Nephron (organoid): ENCODE data around the gene ERBIN.

Source experiments
- H3K27ac Mint-ChIP-seq, 3 experiments: 2 replicates each; pipeline ENCODE4 v1.8.0; 2020; ENCODE audit warnings: mixed read lengths in 3 of 3, mild to moderate bottlenecking in 2 of 3, moderate library complexity in 1 of 3
- H3K27me3 Mint-ChIP-seq: 2 replicates; pipeline ENCODE4 v1.8.0; 2021; ENCODE audit warnings: low read depth, mild to moderate bottlenecking, moderate library complexity, mixed read lengths
- H3K36me3 Mint-ChIP-seq: 2 replicates; pipeline ENCODE4 v1.8.0; 2020; ENCODE audit warnings: low read depth, mixed read lengths
- H3K4me1 Mint-ChIP-seq: 2 replicates; pipeline ENCODE4 v1.8.0; 2020; ENCODE audit warnings: mixed read lengths
- H3K4me3 Mint-ChIP-seq, 3 experiments: 2 replicates each; pipeline ENCODE4 v1.8.0; 2020; ENCODE audit warnings: mild to moderate bottlenecking in 3 of 3, mixed read lengths in 3 of 3, moderate library complexity in 2 of 3
- H3K9me3 Mint-ChIP-seq: 2 replicates; pipeline ENCODE4 v1.8.0; 2020; ENCODE audit warnings: mixed read lengths
- TF ChIP-seq, protein P1 (sequence below), 3 experiments: fragments of 200-600 bp; sonication (generic); IDR thresholded peaks; one replicate each; pipeline ENCODE4 v1.5.0; 2021; ENCODE audit warnings: antibody characterized with exemption in 3 of 3; ENCODE audit not compliant: unreplicated experiment in 3 of 3

ERBIN gene

GRCh38 chr5:65923339-65923738 lies 3.0 kb upstream of the ERBIN start:
- no peaks in the 10 kb centered on the region for H3K36me3 Mint-ChIP-seq
- no peaks in the 10 kb centered on the region for H3K9me3 Mint-ChIP-seq
- peak overlapping the region; percentile 99 to 100 (median 99) for H3K27ac Mint-ChIP-seq
- H3K4me3 Mint-ChIP-seq: peak overlapping the region; percentile 85 to 96 (median 89)
- no peaks in the 10 kb centered on the region for H3K27me3 Mint-ChIP-seq
- peaks cover 23% of the 10 kb centered on the region for H3K4me1 Mint-ChIP-seq
- TF ChIP-seq, protein P1, sequence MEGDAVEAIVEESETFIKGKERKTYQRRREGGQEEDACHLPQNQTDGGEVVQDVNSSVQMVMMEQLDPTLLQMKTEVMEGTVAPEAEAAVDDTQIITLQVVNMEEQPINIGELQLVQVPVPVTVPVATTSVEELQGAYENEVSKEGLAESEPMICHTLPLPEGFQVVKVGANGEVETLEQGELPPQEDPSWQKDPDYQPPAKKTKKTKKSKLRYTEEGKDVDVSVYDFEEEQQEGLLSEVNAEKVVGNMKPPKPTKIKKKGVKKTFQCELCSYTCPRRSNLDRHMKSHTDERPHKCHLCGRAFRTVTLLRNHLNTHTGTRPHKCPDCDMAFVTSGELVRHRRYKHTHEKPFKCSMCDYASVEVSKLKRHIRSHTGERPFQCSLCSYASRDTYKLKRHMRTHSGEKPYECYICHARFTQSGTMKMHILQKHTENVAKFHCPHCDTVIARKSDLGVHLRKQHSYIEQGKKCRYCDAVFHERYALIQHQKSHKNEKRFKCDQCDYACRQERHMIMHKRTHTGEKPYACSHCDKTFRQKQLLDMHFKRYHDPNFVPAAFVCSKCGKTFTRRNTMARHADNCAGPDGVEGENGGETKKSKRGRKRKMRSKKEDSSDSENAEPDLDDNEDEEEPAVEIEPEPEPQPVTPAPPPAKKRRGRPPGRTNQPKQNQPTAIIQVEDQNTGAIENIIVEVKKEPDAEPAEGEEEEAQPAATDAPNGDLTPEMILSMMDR (IDR thresholded peaks at IDR 0.05; ENCODE audit: unreplicated experiment in 3 of 3): no peak

- TF ChIP-seq, protein P1 (IDR thresholded peaks at IDR 0.05; ENCODE audit: unreplicated experiment in 3 of 3): no peak
- Mint-ChIP-seq H3K4me1 (peaks cover 27% of the 10 kb centered on the region), H3K9me3 (no peaks in the 10 kb centered on the region), H3K27me3 (no peaks in the 10 kb centered on the region), H3K27ac (peak overlapping the region; percentile 99 to 100 (median 99)), H3K4me3 (peak overlapping the region; percentile 85 to 96 (median 89)), H3K36me3 (no peaks in the 10 kb centered on the region)
Measured at GRCh38 chr5:65924366-65925043, 1.9 kb upstream of the ERBIN start.

DNA sequence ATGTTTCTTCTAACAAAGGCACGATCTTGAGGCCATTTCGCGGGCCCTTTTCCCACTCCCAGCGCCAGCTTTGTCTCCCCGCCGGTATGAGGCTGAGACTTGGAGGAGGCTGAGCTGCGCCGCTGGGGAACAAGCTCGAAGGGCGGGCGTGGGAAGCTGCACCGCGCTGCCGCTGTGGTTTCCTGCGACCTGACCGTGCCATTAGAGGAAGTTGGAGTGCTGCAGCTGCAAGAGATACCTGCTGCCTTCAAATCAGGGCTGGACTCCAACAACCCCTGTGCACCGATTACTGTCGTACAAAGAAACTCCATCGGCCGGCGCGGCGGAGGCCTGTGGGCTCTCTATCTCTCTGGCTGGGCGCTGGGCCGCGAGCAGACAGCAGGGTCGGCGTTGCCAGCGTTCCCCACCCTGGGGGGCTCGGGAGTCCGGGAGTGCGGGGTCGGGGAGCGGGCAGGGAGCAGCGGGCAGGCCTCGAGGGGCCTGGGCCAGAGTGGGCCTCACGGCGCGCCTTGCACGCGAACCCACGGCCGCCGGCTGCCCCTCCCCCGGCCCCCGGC lies 1.3 kb upstream of the ERBIN start:
- Mint-ChIP-seq H3K27me3 (no peaks in the 10 kb centered on the region), H3K27ac (peak overlapping the region; percentile 99 to 100 (median 99)), H3K4me3 (peak overlapping the region; percentile 85 to 96 (median 89)), H3K9me3 (no peaks in the 10 kb centered on the region), H3K4me1 (peaks cover 33% of the 10 kb centered on the region), H3K36me3 (peaks cover 4% of the 10 kb centered on the region)
- TF ChIP-seq, protein P1 (IDR thresholded peaks at IDR 0.05; ENCODE audit: unreplicated experiment in 3 of 3): no peak

DNA sequence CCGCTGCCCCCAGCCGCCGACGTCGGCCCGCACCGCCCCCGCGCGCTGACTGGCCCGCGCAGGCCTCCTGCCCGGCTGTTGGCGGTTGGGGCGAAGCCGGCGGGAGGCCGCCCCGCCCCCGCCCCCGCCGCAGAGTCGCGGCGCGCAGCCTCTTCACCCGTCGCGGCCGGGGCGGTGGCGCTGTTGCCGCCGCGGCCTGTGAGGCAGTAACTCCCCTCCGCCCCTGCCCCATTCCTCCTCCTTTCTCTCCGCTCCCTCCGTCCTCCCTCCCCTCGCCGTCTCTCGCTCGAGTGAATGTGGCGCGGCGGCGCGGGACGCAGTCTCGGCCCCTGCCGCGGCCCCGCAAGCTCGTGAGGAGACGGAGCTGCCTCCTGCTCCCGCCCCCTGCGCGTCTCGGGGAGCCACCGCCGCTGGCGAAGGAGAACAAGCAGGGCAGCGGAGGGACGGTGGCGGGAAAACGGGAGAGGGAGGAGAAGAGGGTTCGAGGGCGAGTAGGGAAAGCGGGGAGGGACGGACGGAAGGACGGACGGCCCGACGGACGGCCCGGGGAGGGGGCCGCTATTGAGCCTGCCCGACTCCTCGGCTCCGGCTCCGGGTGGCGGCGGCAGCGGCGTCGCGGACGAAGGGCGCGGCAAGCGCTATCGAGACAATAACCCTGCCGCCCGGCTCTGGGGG lies 637 bp upstream of the ERBIN start:
- H3K36me3 Mint-ChIP-seq: peaks cover 8% of the 10 kb centered on the region
- peaks cover 38% of the 10 kb centered on the region for H3K4me1 Mint-ChIP-seq
- peak overlapping the region; percentile 93 to 95 (median 95) for H3K4me3 Mint-ChIP-seq
- TF ChIP-seq, protein P1 (IDR thresholded peaks at IDR 0.05; ENCODE audit: unreplicated experiment in 3 of 3): peak; percentile 28 to 44 (median 41)
- no peaks in the 10 kb centered on the region for H3K27me3 Mint-ChIP-seq
- peak overlapping the region; percentile 99 to 100 (median 99) for H3K27ac Mint-ChIP-seq
- no peaks in the 10 kb centered on the region for H3K9me3 Mint-ChIP-seq

GRCh38 chr5:65926893-65927292 lies 518 bp downstream of the ERBIN start:
- H3K4me3 Mint-ChIP-seq: peak overlapping the region; percentile 97 to 98 (median 97)
- H3K4me1 Mint-ChIP-seq: peaks cover 45% of the 10 kb centered on the region
- no peaks in the 10 kb centered on the region for H3K27me3 Mint-ChIP-seq
- peaks cover 16% of the 10 kb centered on the region for H3K36me3 Mint-ChIP-seq
- TF ChIP-seq, protein P1 (IDR thresholded peaks at IDR 0.05; ENCODE audit: unreplicated experiment in 3 of 3): no peak
- H3K9me3 Mint-ChIP-seq: no peaks in the 10 kb centered on the region
- H3K27ac Mint-ChIP-seq: peak overlapping the region; percentile 99 to 100 (median 99)
